Neural cell (in vitro differentiated cells): ENCODE data around the gene ASB17. TPM values are rescaled to one million over a fixed set of nuclear protein-coding genes. Genes with fewer than 3 reads are reported as not detected.
"Not testable (repeated sequence)": the region's sequence is repeated elsewhere in the genome, so short reads cannot be mapped to it uniquely, and the experiment has no call there.

Experiments used
- H2AFZ ChIP-seq: fragments of 200-600, 300-800 bp; sonication (generic), shearing (Covaris generic); 2 replicates; pipeline ENCODE4 v1.6.0; 2014; ENCODE audit warnings: low read depth, mild to moderate bottlenecking, antibody characterized with exemption, low read length, moderate library complexity
- H3F3A ChIP-seq: fragments of 200-600 bp; shearing (Covaris generic); 2 replicates; pipeline ENCODE4 v1.6.1; 2016; ENCODE audit warnings: mild to moderate bottlenecking, moderate library complexity, mixed read lengths, antibody characterized with exemption, low read length; ENCODE audit not compliant: insufficient read depth, poor library complexity, severe bottlenecking
- H3K27ac ChIP-seq: fragments of 200-600, 300-800 bp; sonication (generic), shearing (Covaris generic); 2 replicates; pipeline ENCODE4 v1.5.1; 2014; ENCODE audit warnings: mild to moderate bottlenecking, low read length, moderate library complexity
- H3K27me3 ChIP-seq: fragments of 300-800, 200-600 bp; sonication (generic), shearing (Covaris generic); 2 replicates; pipeline ENCODE4 v1.6.0; 2014; ENCODE audit warnings: mild to moderate bottlenecking, low read depth, low read length, moderate library complexity; ENCODE audit not compliant: insufficient read depth
- H3K36me3 ChIP-seq: fragments of 300-800, 200-600 bp; sonication (generic), shearing (Covaris generic); 2 replicates; pipeline ENCODE4 v1.5.1; 2014; ENCODE audit warnings: mild to moderate bottlenecking, antibody characterized with exemption, low read length, moderate library complexity; ENCODE audit not compliant: insufficient read depth
- H3K4me2 ChIP-seq: fragments of 300-800, 200-600 bp; sonication (generic), shearing (Covaris generic); 2 replicates; pipeline ENCODE4 v1.6.0; 2014; ENCODE audit warnings: mild to moderate bottlenecking, low read length
- H3K4me3 ChIP-seq: fragments of 300-800, 200-600 bp; sonication (generic), shearing (Covaris generic); 2 replicates; pipeline ENCODE4 v1.5.1; 2014; ENCODE audit warnings: mild to moderate bottlenecking, low read length, moderate library complexity
- H3K79me2 ChIP-seq: fragments of 200-600 bp; shearing (Covaris generic); replicated peaks from 2 replicates; pipeline ENCODE4 v1.6.0; 2014; ENCODE audit warnings: mild to moderate bottlenecking, low read length, moderate library complexity; ENCODE audit not compliant: insufficient read depth
- H3K9ac ChIP-seq: fragments of 300-800, 200-600 bp; sonication (generic), shearing (Covaris generic); 2 replicates; pipeline ENCODE4 v1.6.1; 2016; ENCODE audit warnings: mild to moderate bottlenecking, low read length, mixed read lengths
- H3K9me2 ChIP-seq: fragments of 200-600 bp; shearing (Covaris generic); 2 replicates; pipeline ENCODE4 v1.6.1; 2016; ENCODE audit warnings: mild to moderate bottlenecking, low read length, mixed read lengths; ENCODE audit not compliant: insufficient read depth
- H3K9me3 ChIP-seq: fragments of 200-600, 300-800 bp; sonication (generic), shearing (Covaris generic); 2 replicates; pipeline ENCODE4 v1.6.1; 2016; ENCODE audit warnings: mild to moderate bottlenecking, mixed run types, low read length, moderate library complexity, mixed read lengths
- H4K20me1 ChIP-seq: fragments of 200-600 bp; shearing (Covaris generic); 2 replicates; pipeline ENCODE4 v1.6.1; 2016; ENCODE audit warnings: mild to moderate bottlenecking, mixed run types; ENCODE audit not compliant: insufficient read depth
- EP300 ChIP-seq: fragments of 450-650 bp; conservative IDR thresholded peaks from 2 replicates; pipeline ENCODE4 v1.6.1; 2014; ENCODE audit warnings: antibody characterized with exemption, mild to moderate bottlenecking, moderate library complexity; ENCODE audit not compliant: poor library complexity, severe bottlenecking
- EZH2 ChIP-seq: fragments of 200-600, 300-800 bp; shearing (Covaris generic), sonication (generic); IDR thresholded peaks from 2 replicates; pipeline ENCODE4 v1.6.1; 2014; ENCODE audit warnings: antibody characterized with exemption, low read length, borderline replicate concordance, mild to moderate bottlenecking; ENCODE audit not compliant: insufficient read depth, poor library complexity, severe bottlenecking
- MXI1 ChIP-seq: fragments of 450-650 bp; conservative IDR thresholded peaks from 2 replicates; pipeline ENCODE4 v1.6.1; 2014; ENCODE audit warnings: antibody characterized with exemption, mild to moderate bottlenecking; ENCODE audit not compliant: poor library complexity, severe bottlenecking
- POLR2AphosphoS5 ChIP-seq: IDR thresholded peaks from 2 replicates; pipeline ENCODE4 v1.6.1; 2012
- RAD21 ChIP-seq: fragments of 450-650 bp; conservative IDR thresholded peaks from 2 replicates; pipeline ENCODE4 v1.6.1; 2014; ENCODE audit warnings: antibody characterized with exemption, mild to moderate bottlenecking, moderate library complexity
- SMC3 ChIP-seq: fragments of 450-650 bp; conservative IDR thresholded peaks from 2 replicates; pipeline ENCODE4 v1.6.1; 2014; ENCODE audit warnings: antibody characterized with exemption, mild to moderate bottlenecking, moderate library complexity; ENCODE audit not compliant: poor library complexity
- TAF1 ChIP-seq: IDR thresholded peaks from 2 replicates; pipeline ENCODE4 v1.6.1; 2012; ENCODE audit warnings: low read depth
- polyA plus RNA-seq: library from polyadenylated mRNA; depleted of rRNA; stranded (reverse); fragments of >200 nt; gene quantifications from 2 replicates; pipeline ENCODE4 v1.2.3, GENCODE V29; 2014
- TF ChIP-seq, protein P1 (sequence below): fragments of 450-650 bp; IDR thresholded peaks from 2 replicates; pipeline ENCODE4 v1.5.1; 2014; ENCODE audit warnings: antibody characterized with exemption, mild to moderate bottlenecking, moderate library complexity; ENCODE audit not compliant: poor library complexity, severe bottlenecking
- TF ChIP-seq, protein P2 (sequence below): IDR thresholded peaks from 2 replicates; pipeline ENCODE4 v1.6.1; 2012; ENCODE audit warnings: borderline replicate concordance

The ASB17 gene
- polyA plus RNA-seq, 1 donor from 2014 or later = not detected

DNA sequence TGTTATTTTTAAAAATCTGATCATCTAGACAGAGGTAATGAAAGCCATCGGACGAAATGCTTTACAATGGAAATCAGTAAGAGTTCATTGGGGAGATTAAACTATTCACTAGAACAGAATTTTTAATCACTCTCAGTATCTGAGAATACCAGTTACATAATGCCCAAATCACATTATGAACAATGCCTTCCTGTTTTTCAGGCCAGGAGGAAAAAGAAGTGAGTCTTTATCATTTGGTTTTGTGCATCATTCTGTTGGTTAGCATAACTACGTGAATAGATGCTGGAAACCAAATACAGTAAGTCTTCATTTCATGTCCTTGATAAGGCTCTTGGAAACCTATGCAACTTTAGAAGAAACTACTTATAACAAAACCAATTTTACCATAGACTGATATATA, 18.0 kb upstream of the ASB17 start:
- H4K20me1 ChIP-seq = no peaks in the 10 kb centered on the region
- no peaks in the 10 kb centered on the region for H3K36me3 ChIP-seq
- TF ChIP-seq EP300 = no peak
- no peak for TF ChIP-seq EZH2
- no peak for TF ChIP-seq TAF1
- TF ChIP-seq, protein P1, sequence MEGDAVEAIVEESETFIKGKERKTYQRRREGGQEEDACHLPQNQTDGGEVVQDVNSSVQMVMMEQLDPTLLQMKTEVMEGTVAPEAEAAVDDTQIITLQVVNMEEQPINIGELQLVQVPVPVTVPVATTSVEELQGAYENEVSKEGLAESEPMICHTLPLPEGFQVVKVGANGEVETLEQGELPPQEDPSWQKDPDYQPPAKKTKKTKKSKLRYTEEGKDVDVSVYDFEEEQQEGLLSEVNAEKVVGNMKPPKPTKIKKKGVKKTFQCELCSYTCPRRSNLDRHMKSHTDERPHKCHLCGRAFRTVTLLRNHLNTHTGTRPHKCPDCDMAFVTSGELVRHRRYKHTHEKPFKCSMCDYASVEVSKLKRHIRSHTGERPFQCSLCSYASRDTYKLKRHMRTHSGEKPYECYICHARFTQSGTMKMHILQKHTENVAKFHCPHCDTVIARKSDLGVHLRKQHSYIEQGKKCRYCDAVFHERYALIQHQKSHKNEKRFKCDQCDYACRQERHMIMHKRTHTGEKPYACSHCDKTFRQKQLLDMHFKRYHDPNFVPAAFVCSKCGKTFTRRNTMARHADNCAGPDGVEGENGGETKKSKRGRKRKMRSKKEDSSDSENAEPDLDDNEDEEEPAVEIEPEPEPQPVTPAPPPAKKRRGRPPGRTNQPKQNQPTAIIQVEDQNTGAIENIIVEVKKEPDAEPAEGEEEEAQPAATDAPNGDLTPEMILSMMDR = no peak
- TF ChIP-seq, protein P2, sequence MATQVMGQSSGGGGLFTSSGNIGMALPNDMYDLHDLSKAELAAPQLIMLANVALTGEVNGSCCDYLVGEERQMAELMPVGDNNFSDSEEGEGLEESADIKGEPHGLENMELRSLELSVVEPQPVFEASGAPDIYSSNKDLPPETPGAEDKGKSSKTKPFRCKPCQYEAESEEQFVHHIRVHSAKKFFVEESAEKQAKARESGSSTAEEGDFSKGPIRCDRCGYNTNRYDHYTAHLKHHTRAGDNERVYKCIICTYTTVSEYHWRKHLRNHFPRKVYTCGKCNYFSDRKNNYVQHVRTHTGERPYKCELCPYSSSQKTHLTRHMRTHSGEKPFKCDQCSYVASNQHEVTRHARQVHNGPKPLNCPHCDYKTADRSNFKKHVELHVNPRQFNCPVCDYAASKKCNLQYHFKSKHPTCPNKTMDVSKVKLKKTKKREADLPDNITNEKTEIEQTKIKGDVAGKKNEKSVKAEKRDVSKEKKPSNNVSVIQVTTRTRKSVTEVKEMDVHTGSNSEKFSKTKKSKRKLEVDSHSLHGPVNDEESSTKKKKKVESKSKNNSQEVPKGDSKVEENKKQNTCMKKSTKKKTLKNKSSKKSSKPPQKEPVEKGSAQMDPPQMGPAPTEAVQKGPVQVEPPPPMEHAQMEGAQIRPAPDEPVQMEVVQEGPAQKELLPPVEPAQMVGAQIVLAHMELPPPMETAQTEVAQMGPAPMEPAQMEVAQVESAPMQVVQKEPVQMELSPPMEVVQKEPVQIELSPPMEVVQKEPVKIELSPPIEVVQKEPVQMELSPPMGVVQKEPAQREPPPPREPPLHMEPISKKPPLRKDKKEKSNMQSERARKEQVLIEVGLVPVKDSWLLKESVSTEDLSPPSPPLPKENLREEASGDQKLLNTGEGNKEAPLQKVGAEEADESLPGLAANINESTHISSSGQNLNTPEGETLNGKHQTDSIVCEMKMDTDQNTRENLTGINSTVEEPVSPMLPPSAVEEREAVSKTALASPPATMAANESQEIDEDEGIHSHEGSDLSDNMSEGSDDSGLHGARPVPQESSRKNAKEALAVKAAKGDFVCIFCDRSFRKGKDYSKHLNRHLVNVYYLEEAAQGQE = no peak
- no peak for TF ChIP-seq POLR2AphosphoS5
- TF ChIP-seq MXI1 = no peak
- TF ChIP-seq SMC3 = no peak
- TF ChIP-seq RAD21 = no peak
- H3K4me3 ChIP-seq = no peak overlapping the region
- no peak overlapping the region for H2AFZ ChIP-seq
- no peak overlapping the region for H3K27ac ChIP-seq
- H3K9me2 ChIP-seq = no peaks in the 10 kb centered on the region
- H3K27me3 ChIP-seq = no peaks in the 10 kb centered on the region
- H3F3A ChIP-seq = no peaks in the 10 kb centered on the region
- no peaks in the 10 kb centered on the region for H3K79me2 ChIP-seq
- H3K9me3 ChIP-seq = no peaks in the 10 kb centered on the region
- no peak overlapping the region for H3K9ac ChIP-seq
- no peak overlapping the region for H3K4me2 ChIP-seq

DNA sequence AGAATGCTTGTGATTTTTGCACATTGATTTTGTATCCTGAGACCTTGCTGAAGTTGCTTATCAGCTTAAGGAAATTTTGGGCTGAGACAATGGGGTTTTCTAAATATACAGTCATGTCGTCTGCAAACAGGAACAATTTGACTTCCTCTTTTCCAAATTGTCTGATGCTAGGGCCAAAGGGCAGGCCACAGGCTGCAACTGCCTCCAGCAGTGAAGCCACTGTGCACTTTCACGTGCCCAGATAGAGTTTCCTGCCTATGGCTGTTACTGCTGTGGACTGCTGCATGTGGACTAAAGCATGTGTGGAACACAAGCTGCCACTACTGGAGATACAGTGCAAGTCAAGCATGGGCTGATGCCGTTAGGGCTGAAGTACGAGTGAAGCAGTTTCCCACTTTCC, 10.8 kb upstream of the ASB17 start:
- H3K27ac ChIP-seq, H3F3A ChIP-seq, H3K9me3 ChIP-seq, H3K79me2 ChIP-seq, H3K27me3 ChIP-seq, H2AFZ ChIP-seq, H4K20me1 ChIP-seq, H3K9me2 ChIP-seq, H3K36me3 ChIP-seq, H3K4me3 ChIP-seq, H3K9ac ChIP-seq, H3K4me2 ChIP-seq: not testable (repeated sequence)

DNA sequence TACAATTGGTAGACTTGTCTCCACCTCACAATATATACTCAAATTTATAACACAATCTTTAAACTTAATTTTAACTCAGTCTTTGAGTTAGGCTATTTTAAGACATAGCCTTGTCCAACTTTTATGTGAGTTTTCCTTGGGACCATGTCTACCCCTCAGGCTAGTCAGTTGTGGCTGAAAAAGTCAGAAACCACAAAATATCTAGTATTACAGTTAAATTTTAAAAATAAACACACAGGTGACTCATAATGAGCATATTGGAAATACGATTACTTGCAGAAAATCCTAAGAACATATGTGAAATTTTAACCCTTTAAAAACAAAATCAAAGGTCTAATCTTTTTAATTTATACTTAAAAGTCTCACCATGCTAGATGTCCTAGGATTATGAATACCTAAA, 4.8 kb upstream of the ASB17 start:
- H3K27me3 ChIP-seq = no peaks in the 10 kb centered on the region
- H3K36me3 ChIP-seq = no peaks in the 10 kb centered on the region
- H4K20me1 ChIP-seq = no peaks in the 10 kb centered on the region
- no peaks in the 10 kb centered on the region for H3K9me3 ChIP-seq
- H3F3A ChIP-seq = no peaks in the 10 kb centered on the region
- no peak overlapping the region for H3K4me3 ChIP-seq
- TF ChIP-seq, protein P1 = no peak
- TF ChIP-seq EZH2 (no peak), EP300 (no peak), POLR2AphosphoS5 (no peak), RAD21 (no peak), TAF1 (no peak), SMC3 (no peak), MXI1 (no peak)
- TF ChIP-seq, protein P2 = no peak
- H3K79me2 ChIP-seq = no peaks in the 10 kb centered on the region
- H3K9me2 ChIP-seq = no peaks in the 10 kb centered on the region
- H3K4me2 ChIP-seq = no peak overlapping the region
- H3K27ac ChIP-seq = no peak overlapping the region
- no peak overlapping the region for H2AFZ ChIP-seq
- no peak overlapping the region for H3K9ac ChIP-seq
